A375 (cell line): Measurements from ENCODE around the gene OR4A15. TPM values are rescaled to one million over a fixed set of nuclear protein-coding genes. Genes with fewer than 3 reads are reported as not detected.

Source experiments
- small RNA-seq: library from RNA; depleted of rRNA; stranded (forward); fragments of <200 nt; gene quantifications from one replicate; pipeline ENCODE3, GENCODE V24; 2014
- total RNA-seq: library from RNA; depleted of rRNA; stranded (reverse); fragments of >200 nt; shearing (Covaris generic); gene quantifications from 2 replicates; pipeline ENCODE4 v1.2.3, GENCODE V29; 2014; rRNA removed

OR4A15 gene
- total RNA-seq: not detected in 2 replicates

GRCh38 chr11:55367674-55368073, at the start of gene OR4A15:
TSS of gene OR4A15 (plus strand) at chr11:55367974. CDS start at chr11:55367974, 0 bp downstream.

GRCh38 chr11:55342901-55343300, 24.9 kb upstream of the OR4A15 start, which contains the start of gene OR4A16:
TSS of gene OR4A16 (plus strand) at chr11:55343201. CDS start at chr11:55343201, 0 bp downstream.

Small RNA genes lying within 50 kb of the gene (small RNA-seq; reads per million reads assigned to genes)
- gene OR4X7P: not detected

Other genes with a start within 250 kb of the OR4A15 start
- gene TRIM48, start 105.8 kb upstream of the OR4A15 start, total RNA-seq: not detected in 2 replicates
- not detected in 2 replicates for gene OR4A16, start 24.8 kb upstream of the OR4A15 start, total RNA-seq
- gene OR4C15, start 186.5 kb downstream of the OR4A15 start, total RNA-seq: not detected in 2 replicates
- not detected in 2 replicates for gene OR4C16, start 204.2 kb downstream of the OR4A15 start, total RNA-seq
- not detected in 2 replicates for gene OR4C11, start 239.7 kb downstream of the OR4A15 start, total RNA-seq